PC-9 (cell line): ENCODE measurements around the gene CTNND2. TPM values are rescaled to one million over a fixed set of nuclear protein-coding genes. Genes with fewer than 3 reads are reported as not detected.

Source experiments
- BruUV-seq: library from RNA; stranded (reverse); fragments of 400-500 nt; replicated peaks from 2 replicates; lab custom pipeline; 2021; lab: Mats Ljungman, UMichigan
- CTCF ChIA-PET: fragments of 300-600 bp; sonication (Branson Sonifier 250); formaldehyde crosslinking; loops from one replicate; lab custom pipeline; 2022; ENCODE audit warnings: antibody characterized with exemption; lab: Charles Lee
- POLR2A ChIA-PET: fragments of 300-600 bp; sonication (Branson Sonifier 250); formaldehyde crosslinking; loops from one replicate; lab custom pipeline; 2022; ENCODE audit warnings: antibody characterized with exemption; ENCODE audit not compliant: unreplicated experiment; lab: Charles Lee
- DNase-seq, 2 experiments: peaks; one replicate each; pipeline versions ENCODE4 v3.0.0 to v3.0.0-alpha.2; 2015 to 2022; ENCODE audit warnings: mixed read lengths in 1 of 2
- H2AFZ ChIP-seq: fragments of 200-600 bp; sonication (generic); 2 replicates; pipeline ENCODE4 v1.8.1; 2017; ENCODE audit warnings: antibody characterized with exemption
- H3F3A ChIP-seq: fragments of 200-600 bp; sonication (generic); 2 replicates; pipeline ENCODE4 v1.8.1; 2017; ENCODE audit warnings: antibody characterized with exemption, mild to moderate bottlenecking, low read depth; ENCODE audit not compliant: insufficient read depth
- H3K27ac ChIP-seq: fragments of 200-600 bp; sonication (generic); 2 replicates; pipeline ENCODE4 v1.6.1; 2016; ENCODE audit warnings: mixed run types
- H3K27me3 ChIP-seq: fragments of 200-600 bp; sonication (generic); 2 replicates; pipeline ENCODE4 v1.6.1; 2016; ENCODE audit warnings: low read depth, mixed run types; ENCODE audit not compliant: insufficient read depth
- H3K36me3 ChIP-seq: fragments of 200-600 bp; sonication (generic); 2 replicates; pipeline ENCODE4 v1.6.1; 2016; ENCODE audit warnings: low read depth, mixed run types
- H3K4me1 ChIP-seq: fragments of 200-600 bp; sonication (generic); replicated peaks from 2 replicates; pipeline ENCODE4 v1.6.1; 2016; ENCODE audit warnings: mixed run types; ENCODE audit not compliant: insufficient read depth
- H3K4me2 ChIP-seq: fragments of 200-600 bp; sonication (generic); 2 replicates; pipeline ENCODE4 v1.6.1; 2017; ENCODE audit warnings: mixed run types
- H3K4me3 ChIP-seq: fragments of 200-600 bp; sonication (generic); 2 replicates; pipeline ENCODE4 v1.6.1; 2016; ENCODE audit warnings: mixed run types
- H3K79me2 ChIP-seq: fragments of 200-600 bp; sonication (generic); 2 replicates; pipeline ENCODE4 v1.6.1; 2017; ENCODE audit warnings: low read depth, mixed run types
- H3K9me2 ChIP-seq: fragments of 200-600 bp; sonication (generic); 2 replicates; pipeline ENCODE4 v1.8.1; 2017; ENCODE audit warnings: mild to moderate bottlenecking; ENCODE audit not compliant: insufficient read depth
- H3K9me3 ChIP-seq: fragments of 200-600 bp; sonication (generic); 2 replicates; pipeline ENCODE4 v1.8.1; 2016; ENCODE audit warnings: low read depth; ENCODE audit not compliant: insufficient read depth
- H4K20me1 ChIP-seq: fragments of 200-600 bp; sonication (generic); 2 replicates; pipeline ENCODE4 v1.8.1; 2017; ENCODE audit not compliant: insufficient read depth
- CTCF ChIP-seq: fragments of 200-600 bp; sonication (generic); conservative IDR thresholded peaks from 2 replicates; pipeline ENCODE4 v1.6.1; 2017; ENCODE audit warnings: mixed run types, antibody characterized with exemption, mild to moderate bottlenecking, moderate library complexity
- EZH2 ChIP-seq: fragments of 200-600 bp; sonication (generic); IDR thresholded peaks from 2 replicates; pipeline ENCODE4 v1.8.0; 2017; ENCODE audit warnings: antibody characterized with exemption, low read depth
- intact Hi-C: fragments of 100-400 bp; cut with micrococcal nuclease; formaldehyde crosslinking; loops from one replicate; pipeline ENCODE4 v1.10.0; 2022; ENCODE audit not compliant: unreplicated experiment
- total RNA-seq: library from RNA; stranded (reverse); gene quantifications from 2 replicates; pipeline ENCODE4 v1.2.3, GENCODE V29; 2021

CTNND2 gene
- total RNA-seq, 1 experiment from 2014 or later, result not detected

- POLR2A ChIA-PET, result no interaction called here
- Histone ChIP-seq H3K4me2 (no peak overlapping the region), H3K9me3 (no peaks in the 10 kb centered on the region; the same call in 1 of the 2 replicates), H3K4me1 (no peaks in the 10 kb centered on the region), H3F3A (no peaks in the 10 kb centered on the region), H3K79me2 (no peaks in the 10 kb centered on the region), H3K9me2 (no peaks in the 10 kb centered on the region), H3K27ac (no peak overlapping the region), H2AFZ (no peak overlapping the region), H3K4me3 (no peak overlapping the region), H3K36me3 (no peaks in the 10 kb centered on the region), H4K20me1 (no peaks in the 10 kb centered on the region), H3K27me3 (peaks cover 26% of the 10 kb centered on the region)
- intact Hi-C loops, result no loop called here
- CTCF ChIA-PET, result no interaction called here
- BruUV-seq, result no TSS peak
- DNase-seq, result no peak
- TF ChIP-seq EZH2 (no peak), CTCF (no peak)
Measured at GRCh38 chr5:11531811-11532555, 372.3 kb downstream of the CTNND2 start.

GRCh38 chr5:11528720-11529119 lies 375.5 kb downstream of the CTNND2 start:
- H3F3A ChIP-seq, result no peaks in the 10 kb centered on the region
- no peaks in the 10 kb centered on the region for H3K4me1 ChIP-seq
- BruUV-seq, result no TSS peak
- DNase-seq, result no peak
- peaks cover 45% of the 10 kb centered on the region for H3K27me3 ChIP-seq
- H4K20me1 ChIP-seq, result no peaks in the 10 kb centered on the region
- no peaks in the 10 kb centered on the region for H3K79me2 ChIP-seq
- CTCF ChIA-PET, result no interaction called here
- intact Hi-C loops, result no loop called here
- no peaks in the 10 kb centered on the region for H3K36me3 ChIP-seq
- H3K27ac ChIP-seq, result no peak overlapping the region
- no peaks in the 10 kb centered on the region; the same call in 1 of the 2 replicates for H3K9me3 ChIP-seq
- no peak overlapping the region for H3K4me3 ChIP-seq
- H3K4me2 ChIP-seq, result no peak overlapping the region
- POLR2A ChIA-PET, result no interaction called here
- TF ChIP-seq EZH2 (no peak), CTCF (no peak)
- no peaks in the 10 kb centered on the region for H3K9me2 ChIP-seq
- no peak overlapping the region for H2AFZ ChIP-seq

GRCh38 chr5:11527652-11528349 lies 376.4 kb downstream of the CTNND2 start:
- Histone ChIP-seq H3K27ac (no peak overlapping the region), H3F3A (no peaks in the 10 kb centered on the region), H3K36me3 (no peaks in the 10 kb centered on the region), H3K4me2 (no peak overlapping the region), H4K20me1 (no peaks in the 10 kb centered on the region), H3K27me3 (peaks cover 45% of the 10 kb centered on the region), H3K79me2 (no peaks in the 10 kb centered on the region), H3K9me3 (no peaks in the 10 kb centered on the region; the same call in 1 of the 2 replicates), H3K4me3 (no peak overlapping the region), H3K9me2 (no peaks in the 10 kb centered on the region), H3K4me1 (no peaks in the 10 kb centered on the region), H2AFZ (no peak overlapping the region)
- no TSS peak for BruUV-seq
- TF ChIP-seq CTCF, result no peak
- TF ChIP-seq EZH2, result no peak
- intact Hi-C loops, result no loop called here
- ChIA-PET POLR2A (no interaction called here), CTCF (no interaction called here)
- no peak for DNase-seq
